RKO (cell line): ENCODE measurements around the gene S100A7A.
"Not testable (repeated sequence)": the region's sequence is repeated elsewhere in the genome, so short reads cannot be mapped to it uniquely, and the experiment has no call there.

Experiments
- DNase-seq: peaks from one replicate; pipeline ENCODE4 v3.0.0-alpha.2; 2016; ENCODE audit warnings: low spot score

The S100A7A gene

DNA sequence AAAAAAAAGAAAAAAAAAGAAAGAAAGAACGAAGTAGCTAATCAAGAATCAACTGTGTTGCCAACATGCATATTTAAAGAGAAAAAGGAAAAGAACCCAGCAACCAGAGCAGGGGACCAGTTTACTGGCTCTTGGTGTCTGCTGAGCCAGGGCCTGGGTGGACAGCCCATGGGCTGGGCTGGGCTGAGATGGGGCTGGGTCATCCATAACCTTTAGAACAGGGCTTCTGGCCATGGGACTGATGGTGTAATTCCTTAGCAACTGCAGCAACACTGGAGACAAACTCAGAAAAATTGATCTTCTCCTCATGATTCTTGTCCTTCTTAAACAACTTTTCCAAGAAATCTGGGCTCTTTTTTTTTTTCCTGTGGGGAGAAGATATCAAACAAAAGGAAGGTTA lies 10.5 kb downstream of the S100A7A start:
- DNase-seq: no peak

DNA sequence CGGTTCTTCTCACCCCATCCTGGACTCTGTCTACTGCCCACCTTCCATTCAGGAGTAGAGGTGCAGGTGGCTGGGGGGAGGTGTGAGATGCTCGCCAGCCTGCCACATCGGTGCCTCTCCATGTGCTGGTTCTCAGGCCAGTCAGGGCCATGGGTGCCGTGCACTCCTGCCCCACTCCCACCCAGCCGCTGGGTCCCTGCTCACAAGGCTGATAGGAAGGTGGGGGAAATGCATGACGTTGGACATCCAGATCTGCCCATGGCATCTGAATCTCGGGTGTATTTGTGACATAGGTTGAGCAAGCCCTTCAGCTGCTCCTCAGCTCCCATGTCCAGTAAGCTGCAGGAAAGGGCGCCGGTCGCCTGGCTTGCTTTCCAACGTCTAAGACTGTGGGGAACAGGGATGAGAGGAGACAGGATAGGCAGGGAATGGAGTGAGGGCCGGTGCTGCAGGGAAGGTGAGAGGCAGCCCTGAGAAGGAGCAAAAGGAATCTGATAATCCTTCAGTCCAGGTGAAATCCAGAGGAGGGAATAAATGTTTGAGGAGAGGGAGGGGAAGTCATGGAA lies 11.8 kb downstream of the S100A7A start:
- no peak for DNase-seq

DNA sequence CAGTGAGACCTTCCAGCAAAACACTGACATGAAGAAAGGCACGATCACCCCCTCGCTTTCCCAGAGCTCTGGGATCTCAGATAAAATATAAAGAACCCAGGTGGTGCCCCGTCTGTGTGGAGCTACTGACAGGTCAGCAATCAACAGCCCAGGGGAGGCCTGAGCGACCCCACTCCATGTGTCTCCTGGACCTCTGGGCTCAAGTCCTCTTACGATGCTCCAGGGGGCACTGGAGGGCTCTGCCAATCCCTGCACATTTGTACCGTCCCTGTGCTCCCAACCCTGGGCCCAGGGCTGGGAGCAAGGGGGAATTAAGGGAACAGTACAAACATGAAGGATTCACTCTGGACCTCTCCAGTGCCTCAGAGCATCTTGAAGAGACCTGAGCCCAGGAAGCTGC lies 12.5 kb downstream of the S100A7A start:
- DNase-seq: no peak

DNA sequence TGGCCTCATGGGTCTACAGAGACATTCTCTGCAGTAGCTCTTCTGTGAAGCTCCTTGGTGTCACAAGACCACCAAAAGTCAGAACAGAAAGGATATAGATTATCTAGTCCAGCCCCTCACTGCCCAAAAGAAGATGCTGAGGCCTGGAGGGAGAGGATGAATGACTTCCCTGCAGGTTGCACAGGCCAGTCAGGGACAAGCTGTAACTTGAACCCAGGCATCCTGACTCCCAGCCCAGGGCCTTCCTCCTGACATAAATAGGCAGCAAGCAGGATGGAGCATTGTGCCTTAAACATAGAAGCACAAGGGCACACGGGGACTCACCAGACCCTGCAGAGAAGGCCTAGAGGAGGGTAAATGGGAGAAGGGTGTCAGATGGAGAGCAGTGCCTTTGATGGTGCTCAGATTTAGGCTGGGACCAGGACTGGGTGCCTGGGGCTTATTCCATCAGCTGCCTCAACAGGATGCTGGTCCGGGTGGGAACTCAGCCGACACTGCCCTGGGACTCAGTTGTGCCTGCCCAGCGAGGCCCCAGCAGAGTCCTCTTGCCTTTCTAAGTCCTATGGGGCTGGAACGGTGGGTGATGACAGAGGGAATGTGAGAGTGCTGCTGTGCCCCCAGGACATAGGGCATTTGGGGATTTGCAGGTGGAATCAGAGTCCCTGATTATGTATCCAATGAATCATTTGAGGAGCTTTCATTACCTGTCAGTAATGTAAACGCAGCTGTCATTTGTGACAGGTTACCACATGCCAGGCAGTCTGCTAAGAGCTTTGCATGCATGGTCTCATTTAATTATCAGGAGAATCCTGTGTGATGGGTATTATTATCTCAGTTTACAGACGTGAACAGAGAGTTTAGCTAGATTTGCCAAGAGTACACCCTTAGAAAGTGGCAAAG lies 13.2 kb downstream of the S100A7A start:
- no peak for DNase-seq

DNA sequence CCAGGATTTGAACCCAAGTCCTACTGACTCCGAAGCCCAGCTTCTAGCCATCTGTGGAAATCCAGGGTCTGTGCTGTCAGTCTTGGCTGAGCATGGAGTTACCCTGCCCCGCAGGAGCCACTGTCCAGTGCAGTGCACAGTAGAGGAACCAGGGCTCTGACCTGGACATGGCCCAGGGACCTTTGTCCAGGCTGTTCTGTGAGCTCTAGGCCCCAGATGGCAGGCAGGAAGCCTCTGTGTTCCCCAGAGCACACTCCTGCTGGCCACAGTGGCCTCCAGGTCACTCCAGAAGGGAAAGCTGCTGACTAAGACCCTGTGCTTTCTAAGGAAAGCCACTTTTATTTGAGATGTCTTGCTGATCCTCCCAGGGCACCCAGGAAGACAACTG lies 13.8 kb downstream of the S100A7A start:
- no peak for DNase-seq

DNA sequence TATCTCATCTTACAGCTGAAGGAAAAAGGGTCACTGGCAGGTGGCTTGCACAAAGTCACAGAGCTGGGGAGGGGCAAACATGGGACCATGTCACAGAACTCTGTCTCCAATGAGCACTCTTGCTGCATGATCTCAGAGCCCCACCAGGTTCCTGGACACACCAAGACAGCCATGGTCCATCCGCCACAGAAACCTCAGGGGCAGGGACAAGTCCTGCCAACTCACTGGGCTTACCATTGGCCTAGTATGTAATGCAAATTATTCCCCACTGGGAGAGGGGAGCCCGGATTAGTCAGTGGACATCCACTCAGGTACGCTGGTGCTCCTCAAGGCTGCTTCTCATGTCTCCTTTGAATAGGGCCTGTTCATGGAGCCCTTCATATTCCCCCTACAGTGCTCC lies 14.2 kb downstream of the S100A7A start:
- no peak for DNase-seq

DNA sequence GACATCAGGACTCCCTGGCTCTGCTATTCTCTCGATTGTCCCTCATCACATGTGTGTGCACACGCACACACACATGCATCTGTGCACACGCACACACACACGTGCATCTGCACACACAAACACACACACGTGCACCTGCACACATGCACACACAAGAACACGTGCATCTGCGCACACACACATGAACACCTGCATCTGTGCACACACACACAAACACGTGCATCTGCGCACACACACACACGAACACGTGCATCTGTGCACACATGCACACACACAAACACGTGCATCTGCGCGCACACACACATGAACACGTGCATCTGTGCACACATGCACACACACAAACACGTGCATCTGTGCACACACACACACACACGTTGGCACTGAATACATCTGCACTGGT lies 14.7 kb downstream of the S100A7A start:
- no peak for DNase-seq

DNA sequence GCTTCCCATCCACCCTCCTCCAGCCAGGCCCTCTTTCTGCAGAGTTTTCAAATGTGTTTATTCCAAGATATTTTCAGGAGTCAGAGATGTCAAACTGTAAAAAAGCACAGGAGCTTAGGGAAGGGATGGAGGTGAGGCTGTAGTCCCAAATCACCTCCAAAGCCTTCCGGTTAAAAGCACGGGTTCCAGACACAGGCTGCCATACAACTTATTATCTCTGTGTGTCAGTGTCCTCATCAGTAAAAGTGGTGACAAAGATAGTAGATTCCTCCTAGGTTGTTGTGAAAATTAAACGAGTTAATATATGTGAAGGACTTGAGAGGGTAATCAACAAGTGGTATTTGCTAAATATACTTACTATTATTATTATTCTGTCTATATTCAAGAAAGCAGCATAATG lies 15.1 kb downstream of the S100A7A start:
- no peak for DNase-seq

GRCh38 chr1:153431928-153432327 lies 15.6 kb downstream of the S100A7A start:
- DNase-seq: no peak

DNA sequence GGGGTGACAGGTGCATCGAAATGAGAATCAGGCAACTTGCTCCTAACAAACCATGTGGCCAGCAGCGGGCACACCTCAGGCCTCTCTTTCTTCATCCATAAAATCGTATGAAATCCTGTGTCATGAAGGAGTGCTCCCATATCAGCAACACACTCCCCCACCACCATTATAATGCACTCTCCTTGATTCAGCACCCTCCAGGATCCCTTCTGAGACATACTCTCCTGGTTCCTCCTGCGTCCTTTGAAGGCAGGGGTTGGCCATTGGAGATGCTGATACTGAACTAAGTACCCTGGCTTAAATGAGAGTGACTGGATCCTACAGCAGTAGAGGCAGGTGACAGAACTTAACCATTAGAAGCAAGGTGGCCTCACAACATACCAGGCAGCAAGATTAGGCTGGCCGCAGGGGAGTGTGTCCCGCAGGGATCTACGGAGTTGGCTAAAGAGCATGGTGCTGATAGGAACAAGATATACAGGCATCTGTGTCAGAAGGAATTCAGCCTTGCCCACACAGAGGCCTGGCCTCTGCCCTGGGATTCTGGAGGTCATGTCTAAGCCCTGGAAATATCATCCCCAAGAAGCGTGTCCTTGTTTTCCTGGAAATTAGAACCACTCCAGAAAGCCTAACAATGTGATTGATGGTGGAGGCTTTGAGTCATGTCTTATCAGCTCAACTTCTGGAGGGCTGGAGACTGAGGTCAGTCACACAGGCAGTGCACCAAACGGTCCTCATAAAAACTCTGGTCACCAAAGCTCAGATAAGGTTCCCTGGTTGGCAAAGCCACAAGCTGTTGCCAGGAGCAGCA lies 16.8 kb downstream of the S100A7A start:
- DNase-seq: no peak

DNA sequence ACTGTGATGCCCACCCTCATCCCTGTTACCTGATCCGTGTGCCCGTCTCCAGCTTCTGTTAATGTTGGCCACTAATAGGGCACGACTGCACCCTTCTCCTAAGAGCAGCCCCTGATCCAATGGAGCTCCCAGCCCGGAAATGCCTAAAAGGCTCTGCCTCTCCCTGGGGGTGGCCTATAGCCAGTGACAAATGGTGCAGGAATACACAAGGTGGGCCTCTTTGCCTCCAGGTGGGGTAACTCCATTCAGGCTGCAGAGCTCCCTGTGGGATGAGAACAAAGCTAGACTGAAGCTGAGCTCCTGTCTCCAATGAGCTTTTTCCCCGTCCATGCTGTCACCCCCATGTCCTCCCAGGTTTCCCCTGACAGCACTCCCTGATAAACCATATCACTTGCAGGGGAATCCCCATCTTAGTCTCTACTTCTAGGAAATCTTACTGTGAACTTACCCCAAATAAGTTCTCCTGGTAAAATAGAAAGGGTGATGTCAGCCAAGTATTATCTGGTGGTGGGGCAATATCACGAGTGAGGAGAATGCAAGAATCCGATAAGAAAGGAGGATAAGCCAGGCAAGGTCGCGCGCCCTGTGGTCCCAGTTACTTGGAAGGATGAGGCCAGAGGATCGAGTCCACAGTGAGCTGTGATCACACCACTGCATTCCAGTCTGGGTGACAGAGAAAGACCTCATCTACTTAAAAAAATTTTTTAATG lies 18.6 kb downstream of the S100A7A start:
- DNase-seq: no peak

DNA sequence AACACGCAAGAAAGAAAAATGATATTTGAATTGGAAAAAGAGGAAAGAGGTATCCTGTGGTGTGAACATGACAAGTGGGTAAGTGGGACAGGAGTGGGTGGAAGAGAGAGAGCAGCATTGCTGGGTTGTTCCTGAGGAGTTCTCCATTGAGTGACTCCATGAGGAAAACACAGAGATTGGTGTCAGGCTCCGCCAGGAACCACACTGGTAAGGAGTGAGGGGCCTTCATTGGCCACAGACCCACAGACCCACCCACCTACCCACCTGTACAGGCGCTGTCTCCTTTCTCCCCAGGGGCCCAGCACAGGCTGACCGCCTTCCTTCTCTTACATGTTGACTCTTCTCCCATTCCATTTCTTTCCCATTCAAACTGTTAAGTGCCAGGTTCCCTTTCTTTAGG lies 20.9 kb downstream of the S100A7A start:
- no peak for DNase-seq

- no peak for DNase-seq
These were observed 22.3 kb downstream of the S100A7A start for GRCh38 chr1:153438599-153438998.

- no peak for DNase-seq
These were observed 23.0 kb downstream of the S100A7A start for GRCh38 chr1:153439273-153439672.

DNA sequence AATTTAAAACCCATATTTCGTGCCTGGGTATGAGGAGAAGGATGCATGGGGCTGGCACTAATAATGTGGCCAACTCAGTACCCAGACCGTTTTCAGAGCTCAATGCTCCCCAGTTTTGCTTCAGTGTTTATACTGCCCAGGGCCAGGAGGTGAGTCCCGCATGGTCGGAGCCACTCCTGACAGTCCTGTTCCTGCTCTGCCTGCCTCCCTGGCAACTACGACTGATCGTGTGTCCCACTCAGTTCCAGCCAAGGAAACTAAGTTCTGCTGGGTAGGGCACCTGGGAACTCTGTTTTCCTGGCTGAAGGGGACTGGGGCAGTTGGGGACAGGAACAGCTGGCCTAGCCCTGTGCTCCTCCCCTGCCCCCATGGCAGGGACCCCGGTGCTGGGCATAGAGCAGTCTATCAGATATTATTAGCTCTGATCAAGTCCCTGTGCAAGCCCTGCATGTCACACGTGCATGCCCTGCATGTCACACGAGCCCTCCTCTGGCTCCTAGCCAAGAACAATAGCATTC lies 25.0 kb downstream of the S100A7A start:
- no peak for DNase-seq

GRCh38 chr1:153443486-153443885 lies 27.2 kb downstream of the S100A7A start:
- no peak for DNase-seq

DNA sequence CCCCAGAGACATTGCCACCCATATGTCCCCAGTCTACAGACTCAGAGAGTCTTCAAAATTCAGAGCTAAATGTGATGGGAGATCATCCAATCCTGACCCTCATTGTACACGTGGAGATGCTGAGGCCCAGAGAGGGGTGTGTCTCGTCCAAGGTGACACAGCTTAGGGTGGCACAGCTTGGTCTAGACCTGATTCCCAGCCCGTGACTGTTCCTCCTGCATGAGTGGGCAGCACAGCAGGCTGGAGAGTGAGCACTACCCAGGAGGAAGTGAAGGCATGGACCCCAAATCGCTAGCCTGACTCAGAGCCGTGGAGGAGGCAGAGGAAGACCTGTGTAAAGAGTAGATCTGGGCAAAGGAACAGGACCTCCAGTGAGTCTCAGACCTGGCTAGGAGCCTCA lies 27.8 kb downstream of the S100A7A start:
- DNase-seq: no peak

GRCh38 chr1:153447498-153448170 lies 31.3 kb downstream of the S100A7A start:
- peak; percentile 56 for DNase-seq

GRCh38 chr1:153448851-153449250 lies 32.5 kb downstream of the S100A7A start:
- not testable (repeated sequence) for DNase-seq

GRCh38 chr1:153456396-153456795 lies 40.1 kb downstream of the S100A7A start:
- no peak for DNase-seq

DNA sequence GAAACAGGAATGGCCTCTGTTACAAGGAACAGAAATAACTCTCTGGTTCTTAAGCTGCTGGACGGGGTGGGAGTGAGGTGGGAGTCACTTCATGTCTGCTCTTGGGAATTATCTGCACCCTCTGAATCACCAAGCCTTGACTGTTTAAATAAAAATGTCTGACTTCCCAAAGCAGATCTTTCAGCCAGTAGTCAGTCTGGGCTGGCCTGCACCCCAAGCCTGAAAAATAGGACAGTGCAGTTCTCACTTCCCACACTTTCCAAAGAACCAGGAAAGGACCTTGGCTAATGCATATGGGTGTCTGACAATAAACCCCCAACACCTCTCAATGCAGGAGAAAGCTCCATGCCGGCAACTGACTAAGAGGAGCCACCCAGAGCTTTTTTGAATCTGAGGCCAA lies 43.3 kb downstream of the S100A7A start:
- DNase-seq: no peak

DNA sequence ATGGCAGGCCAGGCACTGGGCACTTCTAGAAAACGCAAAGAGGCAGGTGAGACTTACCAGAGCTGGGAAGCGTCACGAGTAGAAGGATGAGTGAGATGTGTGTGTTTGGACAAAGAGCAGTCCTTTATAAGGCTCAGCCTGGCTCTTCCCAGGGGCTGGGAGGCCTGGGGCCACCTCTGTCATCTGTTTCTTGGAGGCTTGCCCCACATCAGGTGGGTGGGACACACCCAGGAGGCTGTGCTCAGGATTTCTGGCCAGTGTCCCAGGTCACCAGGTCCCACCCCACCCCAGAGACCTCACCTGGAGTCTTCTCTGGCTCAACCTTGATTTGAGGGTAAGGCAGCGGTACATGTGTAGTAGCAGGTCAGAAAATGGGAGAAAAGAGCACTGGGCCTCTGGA lies 44.2 kb downstream of the S100A7A start, which contains the start of gene S100A7:
S100A7 (minus strand) TSS at position 101 of the 400 bp plus-strand sequence. CDS start 1,638 bp downstream, outside the sequence.
- DNase-seq: no peak
